Liver (tissue), 9 donors: ENCODE results near the gene REXO1. TPM values are rescaled to one million over a fixed set of nuclear protein-coding genes. Genes with fewer than 3 reads are reported as not detected.

ENCODE experiments used
- DNase-seq: peaks from one replicate; pipeline ENCODE4 v3.0.0-alpha.2; 2017; ENCODE audit warnings: low spot score
- H3K27ac ChIP-seq, 2 donors: one replicate each; pipeline ENCODE4 v1.7.0; 2013; ENCODE audit warnings: inconsistent platforms in 2 of 2, low read length in 2 of 2, control low read depth in 1 of 2, low read depth in 1 of 2, mild to moderate bottlenecking in 1 of 2
- H3K27me3 ChIP-seq, 4 donors: one replicate each; pipeline versions ENCODE4 v1.6.1 to v1.7.0; 2013; ENCODE audit warnings: low read length in 3 of 4, inconsistent platforms in 1 of 4, mild to moderate bottlenecking in 1 of 4, moderate library complexity in 1 of 4; ENCODE audit not compliant: control insufficient read depth in 4 of 4, insufficient read depth in 4 of 4
- H3K36me3 ChIP-seq, 4 donors: one replicate each; pipeline versions ENCODE4 v1.6.1 to v1.7.0; 2013; ENCODE audit warnings: low read length in 3 of 4, mild to moderate bottlenecking in 3 of 4, low read depth in 1 of 4, moderate library complexity in 1 of 4; ENCODE audit not compliant: control insufficient read depth in 4 of 4, insufficient read depth in 3 of 4
- H3K4me1 ChIP-seq, 4 donors: one replicate each; pipeline versions ENCODE4 v1.6.1 to v1.7.0; 2013; ENCODE audit warnings: low read length in 3 of 4, mild to moderate bottlenecking in 3 of 4, moderate library complexity in 1 of 4; ENCODE audit not compliant: control insufficient read depth in 4 of 4, insufficient read depth in 4 of 4
- H3K4me3 ChIP-seq, 3 donors: one replicate each; pipeline versions ENCODE4 v1.6.1 to v1.7.0; 2013; ENCODE audit warnings: low read length in 3 of 3, control low read depth in 1 of 3, low read depth in 1 of 3, mild to moderate bottlenecking in 1 of 3
- H3K9ac ChIP-seq, 2 donors: one replicate each; pipeline ENCODE4 v1.7.0; 2013; ENCODE audit warnings: low read length in 2 of 2, mild to moderate bottlenecking in 2 of 2, moderate library complexity in 2 of 2, control low read depth in 1 of 2, low read depth in 1 of 2
- H3K9me3 ChIP-seq, 4 donors: one replicate each; pipeline versions ENCODE4 v1.6.1 to v1.7.0; 2013; ENCODE audit warnings: low read length in 3 of 4; ENCODE audit not compliant: control insufficient read depth in 4 of 4
- EGR1 ChIP-seq, 2 donors: IDR thresholded peaks; 2 replicates each; pipeline ENCODE4 v1.6.1; 2016 to 2018; ENCODE audit warnings: antibody characterized with exemption in 2 of 2, low read depth in 2 of 2
- FOXA1 ChIP-seq: IDR thresholded peaks from 2 replicates; pipeline ENCODE4 v1.6.1; 2016; ENCODE audit warnings: antibody characterized with exemption
- FOXA2 ChIP-seq: IDR thresholded peaks from 2 replicates; pipeline ENCODE4 v1.6.1; 2016; ENCODE audit warnings: antibody characterized with exemption
- GABPA ChIP-seq, 2 donors: IDR thresholded peaks in 1 of 2; conservative IDR thresholded peaks in 1 of 2; 2 replicates each; pipeline ENCODE4 v1.6.1; 2016; ENCODE audit warnings: antibody characterized with exemption in 2 of 2, mild to moderate bottlenecking in 1 of 2, moderate library complexity in 1 of 2
- HNF4A ChIP-seq, 2 donors: conservative IDR thresholded peaks; 2 replicates each; pipeline ENCODE4 v1.6.1; 2016; ENCODE audit warnings: antibody characterized with exemption in 2 of 2, mild to moderate bottlenecking in 2 of 2
- HNF4G ChIP-seq: IDR thresholded peaks from 2 replicates; pipeline ENCODE4 v1.6.1; 2016; ENCODE audit warnings: antibody characterized with exemption
- JUND ChIP-seq, 2 donors: IDR thresholded peaks; 2 replicates each; pipeline ENCODE4 v1.6.1; 2016; ENCODE audit warnings: antibody characterized with exemption in 2 of 2
- NR2F2 ChIP-seq: IDR thresholded peaks from 2 replicates; pipeline ENCODE4 v1.6.1; 2016; ENCODE audit warnings: antibody characterized with exemption
- RAD21 ChIP-seq, 2 donors: IDR thresholded peaks; 2 replicates each; pipeline ENCODE4 v1.6.1; 2016; ENCODE audit warnings: antibody characterized with exemption in 2 of 2, mild to moderate bottlenecking in 2 of 2
- REST ChIP-seq: IDR thresholded peaks from 2 replicates; pipeline ENCODE4 v1.6.1; 2016; ENCODE audit warnings: antibody characterized with exemption, mild to moderate bottlenecking
- RXRA ChIP-seq, 2 donors: IDR thresholded peaks; 2 replicates each; pipeline ENCODE4 v1.6.1; 2017 to 2018; ENCODE audit warnings: antibody characterized with exemption in 2 of 2, mild to moderate bottlenecking in 1 of 2
- SP1 ChIP-seq: IDR thresholded peaks from 2 replicates; pipeline ENCODE4 v1.6.1; 2018; ENCODE audit warnings: antibody characterized with exemption, mild to moderate bottlenecking
- TAF1 ChIP-seq: conservative IDR thresholded peaks from 2 replicates; pipeline ENCODE4 v1.6.1; 2016; ENCODE audit warnings: antibody characterized with exemption, mild to moderate bottlenecking
- YY1 ChIP-seq: IDR thresholded peaks from 2 replicates; pipeline ENCODE4 v1.6.1; 2016; ENCODE audit warnings: antibody characterized with exemption, mild to moderate bottlenecking
- ZBTB33 ChIP-seq: IDR thresholded peaks from 2 replicates; pipeline ENCODE4 v1.6.1; 2016; ENCODE audit warnings: antibody characterized with exemption
- WGBS: extraction: QIAGEN DNeasy Blood & Tissue Kit; methylation state at CpG from one replicate; pipeline ENCODE4 v1.1.7; 2013; 5-methylcytosine and 5-hydroxymethylcytosine counted together
- polyA plus RNA-seq, 2 donors: library from polyadenylated mRNA; stranded (reverse) in 1 of 2; unstranded in 1 of 2; fragments of 200-250 nt in 1 of 2; fragments of >200 nt in 1 of 2; fragmentation: Nextera tagmentation in 1 of 2; extraction: Ambion mirVana in 1 of 2; gene quantifications; one replicate each; pipeline versions ENCODE4 v1.2.1 to v1.2.3, GENCODE V29; 2013 to 2015
- total RNA-seq, 2 donors: library from RNA; depleted of rRNA; stranded (reverse); fragments of >200 nt; gene quantifications; one replicate each; pipeline ENCODE4 v1.2.3, GENCODE V29; 2014
- TF ChIP-seq, protein P1 (sequence below): fragments of 150-350 bp; IDR thresholded peaks from 2 replicates; pipeline ENCODE4 v1.5.1; 2017; ENCODE audit warnings: improper control_type of control experiment, low read depth, low read length; ENCODE audit not compliant: missing input control
- TF ChIP-seq, protein P2 (sequence below): IDR thresholded peaks from 2 replicates; pipeline ENCODE4 v1.6.1; 2016; ENCODE audit warnings: antibody characterized with exemption
- donor health status: healthy.
- donor health status: healthy.
- donor health status: healthy.
- donor health status: healthy.
- donor health status: healthy.

REXO1 gene
- total and polyA plus RNA-seq, 4 donors, result 2.0 to 11.5 (median 9.2) TPM

DNA sequence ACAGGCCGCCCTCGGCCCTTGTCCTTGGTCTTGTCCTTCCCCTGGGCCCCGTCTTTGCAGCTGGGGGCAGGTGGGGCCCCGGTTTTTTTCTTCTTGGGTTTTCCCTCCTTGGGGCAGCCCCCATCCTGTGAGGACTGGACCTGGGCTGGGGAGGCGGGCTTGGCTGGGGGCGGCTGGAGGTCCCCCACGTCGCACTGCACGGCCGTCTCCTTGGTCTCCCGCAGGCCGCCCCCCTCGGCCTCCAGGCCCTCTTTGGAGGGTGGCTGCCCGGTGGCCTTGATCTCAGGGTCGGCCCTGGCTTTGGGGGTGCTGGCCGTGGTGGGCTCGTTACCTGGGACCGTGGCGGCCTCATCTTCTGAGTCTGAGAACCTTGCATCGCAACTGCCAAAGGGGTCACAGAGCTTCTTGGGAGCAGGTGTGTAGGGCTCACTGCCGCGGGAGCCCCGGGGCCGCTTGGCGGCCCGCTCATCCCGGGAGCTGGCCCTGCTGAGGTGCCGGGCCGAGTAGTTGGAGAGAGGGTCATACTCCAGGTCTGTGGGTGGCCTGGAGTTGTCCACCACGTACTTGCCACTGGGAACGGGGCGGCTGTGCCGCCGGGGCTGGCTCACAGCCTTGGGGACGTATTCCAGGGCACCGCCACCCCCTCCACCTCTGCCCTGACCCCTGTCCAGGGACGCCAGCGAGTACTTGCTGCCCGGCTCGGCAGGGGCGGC, 20.6 kb downstream of the REXO1 start:
- 80% methylated on average over 41 of the region's 41 CpGs for WGBS
- Histone ChIP-seq H3K9ac (no peak overlapping the region), H3K4me1 (peaks cover 12 to 42% (median 20%) of the 10 kb centered on the region in 4 donors), H3K27ac (peak overlapping the region in 1 of 2 donors; percentile 12), H3K4me3 (no peak overlapping the region), H3K27me3 (no peaks in the 10 kb centered on the region), H3K36me3 (peaks cover 5 to 12% (median 8%) of the 10 kb centered on the region in 4 donors), H3K9me3 (no peaks in the 10 kb centered on the region)
- DNase-seq, result no peak
- TF ChIP-seq, protein P1, sequence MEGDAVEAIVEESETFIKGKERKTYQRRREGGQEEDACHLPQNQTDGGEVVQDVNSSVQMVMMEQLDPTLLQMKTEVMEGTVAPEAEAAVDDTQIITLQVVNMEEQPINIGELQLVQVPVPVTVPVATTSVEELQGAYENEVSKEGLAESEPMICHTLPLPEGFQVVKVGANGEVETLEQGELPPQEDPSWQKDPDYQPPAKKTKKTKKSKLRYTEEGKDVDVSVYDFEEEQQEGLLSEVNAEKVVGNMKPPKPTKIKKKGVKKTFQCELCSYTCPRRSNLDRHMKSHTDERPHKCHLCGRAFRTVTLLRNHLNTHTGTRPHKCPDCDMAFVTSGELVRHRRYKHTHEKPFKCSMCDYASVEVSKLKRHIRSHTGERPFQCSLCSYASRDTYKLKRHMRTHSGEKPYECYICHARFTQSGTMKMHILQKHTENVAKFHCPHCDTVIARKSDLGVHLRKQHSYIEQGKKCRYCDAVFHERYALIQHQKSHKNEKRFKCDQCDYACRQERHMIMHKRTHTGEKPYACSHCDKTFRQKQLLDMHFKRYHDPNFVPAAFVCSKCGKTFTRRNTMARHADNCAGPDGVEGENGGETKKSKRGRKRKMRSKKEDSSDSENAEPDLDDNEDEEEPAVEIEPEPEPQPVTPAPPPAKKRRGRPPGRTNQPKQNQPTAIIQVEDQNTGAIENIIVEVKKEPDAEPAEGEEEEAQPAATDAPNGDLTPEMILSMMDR, result no peak
- TF ChIP-seq RAD21 (IDR thresholded peaks at IDR 0.05), result no peak
- no peak for TF ChIP-seq JUND (IDR thresholded peaks at IDR 0.05)
- TF ChIP-seq REST, result no peak
- TF ChIP-seq FOXA2, result no peak
- TF ChIP-seq FOXA1, result no peak
- no peak for TF ChIP-seq RXRA (IDR thresholded peaks at IDR 0.05)
- TF ChIP-seq TAF1, result no peak
- no peak for TF ChIP-seq HNF4G
- no peak for TF ChIP-seq NR2F2
- TF ChIP-seq, protein P2, sequence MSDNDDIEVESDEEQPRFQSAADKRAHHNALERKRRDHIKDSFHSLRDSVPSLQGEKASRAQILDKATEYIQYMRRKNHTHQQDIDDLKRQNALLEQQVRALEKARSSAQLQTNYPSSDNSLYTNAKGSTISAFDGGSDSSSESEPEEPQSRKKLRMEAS, result no peak
- no peak for TF ChIP-seq YY1
- TF ChIP-seq SP1, result no peak
- no peak for TF ChIP-seq HNF4A (conservative IDR thresholded peaks at IDR 0.05)
- no peak for TF ChIP-seq ZBTB33
- TF ChIP-seq EGR1 (IDR thresholded peaks at IDR 0.05; ENCODE audit: low read depth in 2 of 2), result no peak
- no peak for TF ChIP-seq GABPA (IDR thresholded peaks at IDR 0.05 in 1 of 2, conservative IDR thresholded peaks at IDR 0.05 in 1 of 2)
